Liver (tissue), 9 donors: Measurements from ENCODE around the gene OR5P2. TPM values are rescaled to one million over a fixed set of nuclear protein-coding genes. Genes with fewer than 3 reads are reported as not detected.

Experiments
- DNase-seq: peaks from one replicate; pipeline ENCODE4 v3.0.0-alpha.2; 2017; ENCODE audit warnings: low spot score
- H3K27ac ChIP-seq, 2 donors: one replicate each; pipeline ENCODE4 v1.7.0; 2013; ENCODE audit warnings: inconsistent platforms in 2 of 2, low read length in 2 of 2, control low read depth in 1 of 2, low read depth in 1 of 2, mild to moderate bottlenecking in 1 of 2
- H3K27me3 ChIP-seq, 4 donors: one replicate each; pipeline versions ENCODE4 v1.6.1 to v1.7.0; 2013; ENCODE audit warnings: low read length in 3 of 4, inconsistent platforms in 1 of 4, mild to moderate bottlenecking in 1 of 4, moderate library complexity in 1 of 4; ENCODE audit not compliant: control insufficient read depth in 4 of 4, insufficient read depth in 4 of 4
- H3K36me3 ChIP-seq, 4 donors: one replicate each; pipeline versions ENCODE4 v1.6.1 to v1.7.0; 2013; ENCODE audit warnings: low read length in 3 of 4, mild to moderate bottlenecking in 3 of 4, low read depth in 1 of 4, moderate library complexity in 1 of 4; ENCODE audit not compliant: control insufficient read depth in 4 of 4, insufficient read depth in 3 of 4
- H3K4me1 ChIP-seq, 4 donors: one replicate each; pipeline versions ENCODE4 v1.6.1 to v1.7.0; 2013; ENCODE audit warnings: low read length in 3 of 4, mild to moderate bottlenecking in 3 of 4, moderate library complexity in 1 of 4; ENCODE audit not compliant: control insufficient read depth in 4 of 4, insufficient read depth in 4 of 4
- H3K4me3 ChIP-seq, 3 donors: one replicate each; pipeline versions ENCODE4 v1.6.1 to v1.7.0; 2013; ENCODE audit warnings: low read length in 3 of 3, control low read depth in 1 of 3, low read depth in 1 of 3, mild to moderate bottlenecking in 1 of 3
- H3K9ac ChIP-seq, 2 donors: one replicate each; pipeline ENCODE4 v1.7.0; 2013; ENCODE audit warnings: low read length in 2 of 2, mild to moderate bottlenecking in 2 of 2, moderate library complexity in 2 of 2, control low read depth in 1 of 2, low read depth in 1 of 2
- H3K9me3 ChIP-seq, 4 donors: one replicate each; pipeline versions ENCODE4 v1.6.1 to v1.7.0; 2013; ENCODE audit warnings: low read length in 3 of 4; ENCODE audit not compliant: control insufficient read depth in 4 of 4
- CTCF ChIP-seq: fragments of 150-350 bp; IDR thresholded peaks from 2 replicates; pipeline ENCODE4 v1.5.1; 2017; ENCODE audit warnings: improper control_type of control experiment, low read depth, low read length; ENCODE audit not compliant: missing input control
- EGR1 ChIP-seq, 2 donors: IDR thresholded peaks; 2 replicates each; pipeline ENCODE4 v1.6.1; 2016 to 2018; ENCODE audit warnings: antibody characterized with exemption in 2 of 2, low read depth in 2 of 2
- FOXA1 ChIP-seq: IDR thresholded peaks from 2 replicates; pipeline ENCODE4 v1.6.1; 2016; ENCODE audit warnings: antibody characterized with exemption
- FOXA2 ChIP-seq: IDR thresholded peaks from 2 replicates; pipeline ENCODE4 v1.6.1; 2016; ENCODE audit warnings: antibody characterized with exemption
- GABPA ChIP-seq, 2 donors: IDR thresholded peaks in 1 of 2; conservative IDR thresholded peaks in 1 of 2; 2 replicates each; pipeline ENCODE4 v1.6.1; 2016; ENCODE audit warnings: antibody characterized with exemption in 2 of 2, mild to moderate bottlenecking in 1 of 2, moderate library complexity in 1 of 2
- HNF4A ChIP-seq, 2 donors: conservative IDR thresholded peaks; 2 replicates each; pipeline ENCODE4 v1.6.1; 2016; ENCODE audit warnings: antibody characterized with exemption in 2 of 2, mild to moderate bottlenecking in 2 of 2
- HNF4G ChIP-seq: IDR thresholded peaks from 2 replicates; pipeline ENCODE4 v1.6.1; 2016; ENCODE audit warnings: antibody characterized with exemption
- JUND ChIP-seq, 2 donors: IDR thresholded peaks; 2 replicates each; pipeline ENCODE4 v1.6.1; 2016; ENCODE audit warnings: antibody characterized with exemption in 2 of 2
- MAX ChIP-seq: IDR thresholded peaks from 2 replicates; pipeline ENCODE4 v1.6.1; 2016; ENCODE audit warnings: antibody characterized with exemption
- NR2F2 ChIP-seq: IDR thresholded peaks from 2 replicates; pipeline ENCODE4 v1.6.1; 2016; ENCODE audit warnings: antibody characterized with exemption
- REST ChIP-seq: IDR thresholded peaks from 2 replicates; pipeline ENCODE4 v1.6.1; 2016; ENCODE audit warnings: antibody characterized with exemption, mild to moderate bottlenecking
- RXRA ChIP-seq, 2 donors: IDR thresholded peaks; 2 replicates each; pipeline ENCODE4 v1.6.1; 2017 to 2018; ENCODE audit warnings: antibody characterized with exemption in 2 of 2, mild to moderate bottlenecking in 1 of 2
- SP1 ChIP-seq: IDR thresholded peaks from 2 replicates; pipeline ENCODE4 v1.6.1; 2018; ENCODE audit warnings: antibody characterized with exemption, mild to moderate bottlenecking
- TAF1 ChIP-seq: conservative IDR thresholded peaks from 2 replicates; pipeline ENCODE4 v1.6.1; 2016; ENCODE audit warnings: antibody characterized with exemption, mild to moderate bottlenecking
- YY1 ChIP-seq: IDR thresholded peaks from 2 replicates; pipeline ENCODE4 v1.6.1; 2016; ENCODE audit warnings: antibody characterized with exemption, mild to moderate bottlenecking
- ZBTB33 ChIP-seq: IDR thresholded peaks from 2 replicates; pipeline ENCODE4 v1.6.1; 2016; ENCODE audit warnings: antibody characterized with exemption
- polyA plus RNA-seq, 2 donors: library from polyadenylated mRNA; stranded (reverse) in 1 of 2; unstranded in 1 of 2; fragments of 200-250 nt in 1 of 2; fragments of >200 nt in 1 of 2; fragmentation: Nextera tagmentation in 1 of 2; extraction: Ambion mirVana in 1 of 2; gene quantifications; one replicate each; pipeline versions ENCODE4 v1.2.1 to v1.2.3, GENCODE V29; 2013 to 2015
- total RNA-seq, 2 donors: library from RNA; depleted of rRNA; stranded (reverse); fragments of >200 nt; gene quantifications; one replicate each; pipeline ENCODE4 v1.2.3, GENCODE V29; 2014
- donor health status: healthy.
- donor health status: healthy.
- donor health status: healthy.
- donor health status: healthy.
- donor health status: healthy.

OR5P2 gene
- total and polyA plus RNA-seq, 4 donors, result not detected

- no peak for TF ChIP-seq CTCF
- no peak for TF ChIP-seq YY1
- no peak for TF ChIP-seq NR2F2
- TF ChIP-seq HNF4G, result no peak
- no peak for TF ChIP-seq GABPA (IDR thresholded peaks at IDR 0.05 in 1 of 2, conservative IDR thresholded peaks at IDR 0.05 in 1 of 2)
These were observed 43.8 kb upstream of the OR5P2 start (continued) for GRCh38 chr11:7840578-7840977.

GRCh38 chr11:7833527-7833926 lies 36.8 kb upstream of the OR5P2 start:
- no peak for TF ChIP-seq TAF1
- TF ChIP-seq YY1, result no peak
- no peak for TF ChIP-seq FOXA2
- no peak for TF ChIP-seq RXRA (IDR thresholded peaks at IDR 0.05)
- no peak for TF ChIP-seq FOXA1
- no peak for TF ChIP-seq REST
- no peak for TF ChIP-seq JUND (IDR thresholded peaks at IDR 0.05)
- TF ChIP-seq ZBTB33, result no peak
- TF ChIP-seq MAX, result no peak
- no peak for TF ChIP-seq SP1
- no peak for TF ChIP-seq CTCF
- no peak for TF ChIP-seq HNF4A (conservative IDR thresholded peaks at IDR 0.05)
- no peak for TF ChIP-seq NR2F2
- TF ChIP-seq EGR1 (IDR thresholded peaks at IDR 0.05; ENCODE audit: low read depth in 2 of 2), result no peak
- TF ChIP-seq HNF4G, result no peak
- Histone ChIP-seq H3K4me1 (no peaks in the 10 kb centered on the region), H3K36me3 (no peaks in the 10 kb centered on the region), H3K9me3 (no peaks in the 10 kb centered on the region), H3K27ac (no peak overlapping the region), H3K9ac (no peak overlapping the region), H3K27me3 (peaks cover 0 to 3% (median 0%) of the 10 kb centered on the region in 4 donors), H3K4me3 (no peak overlapping the region)
- DNase-seq, result no peak
